Measurements from ENCODE around the gene TEAD4. TPM values are rescaled to one million over a fixed set of nuclear protein-coding genes. Genes with fewer than 3 reads are reported as not detected.

The TEAD4 gene
- total RNA-seq, 1 experiment from 2014 or later = 43.2 TPM

GRCh38 chr12:3018284-3019004 lies 59.2 kb downstream of the TEAD4 start:
- ATAC-seq (no peak), DNase-seq (ENCODE audit: low read depth, low spot score) (no peak)
- ChIA-PET RAD21 (ENCODE audit: low non-redundant PET in 1 of 2, low total read pairs in 2 of 2, uncharacterized antibody in 2 of 2, unreplicated experiment in 2 of 2) (no interaction called here), CTCF (no interaction called here), POLR2A (no interaction called here)
- Histone ChIP-seq H4K20me1 (ENCODE audit: insufficient read depth) (no peaks in the 10 kb centered on the region), H3K4me3 (replicated peaks in 1 of 2; ENCODE audit: low read depth in 1 of 2, low read length in 2 of 2) (no peak overlapping the region), H3K9me2 (ENCODE audit: insufficient read depth) (no peaks in the 10 kb centered on the region), H2AFZ (ENCODE audit: low read depth, low read length, poor library complexity, severe bottlenecking) (no peak overlapping the region), H3K36me3 (ENCODE audit: control insufficient read depth in 1 of 2, insufficient read depth in 2 of 2, low read length in 2 of 2) (peaks cover 0 to 11% of the 10 kb centered on the region in 2 experiments; a peak in 1 of 4 replicates), H3K4me1 (ENCODE audit: control insufficient read depth in 1 of 2, insufficient read depth in 2 of 2, low read length in 2 of 2) (no peaks in the 10 kb centered on the region), H3K4me2 (ENCODE audit: low read length) (no peak overlapping the region), H3K9me3 (ENCODE audit: control insufficient read depth in 1 of 2, insufficient read depth in 1 of 2, low read depth in 1 of 2, low read length in 2 of 2) (no peaks in the 10 kb centered on the region), H3K79me2 (ENCODE audit: insufficient read depth, low read length) (no peaks in the 10 kb centered on the region), H3K9ac (ENCODE audit: low read length) (no peak overlapping the region), H3K27ac (ENCODE audit: low read depth, low read length) (no peak overlapping the region), H3K27me3 (ENCODE audit: insufficient read depth, low read length) (no peaks in the 10 kb centered on the region)
- intact Hi-C loops (cut with micrococcal nuclease) = no loop called here
- no TSS peak for BruUV-seq (replicated peaks)
- TF ChIP-seq EZH2phosphoT487 (IDR thresholded peaks at IDR 0.05; ENCODE audit: borderline replicate concordance) (no peak), RAD21 (IDR thresholded peaks at IDR 0.05; ENCODE audit: low read depth) (no peak), FOSL1 (IDR thresholded peaks at IDR 0.05; ENCODE audit: low read depth) (no peak), ELF1 (IDR thresholded peaks at IDR 0.05; ENCODE audit: borderline replicate concordance, low read depth) (no peak), YY1 (IDR thresholded peaks at IDR 0.05; ENCODE audit: extremely low read depth, insufficient replicate concordance, low read depth, low read length) (no peak), SP1 (IDR thresholded peaks at IDR 0.05; ENCODE audit: low read depth) (no peak), TCF7L2 (IDR thresholded peaks at IDR 0.05; ENCODE audit: borderline replicate concordance, extremely low read depth, insufficient read depth, insufficient read length) (no peak), CEBPB (IDR thresholded peaks at IDR 0.05; ENCODE audit: low read depth) (no peak), EZH2 (IDR thresholded peaks at IDR 0.05) (no peak), POLR2AphosphoS5 (IDR thresholded peaks at IDR 0.05; ENCODE audit: low read depth, low read length) (no peak), MAX (IDR thresholded peaks at IDR 0.05) (no peak), CBX3 (IDR thresholded peaks at IDR 0.05; ENCODE audit: low read depth) (no peak), SIN3A (IDR thresholded peaks at IDR 0.05; ENCODE audit: low read depth) (no peak), ZNF274 (IDR thresholded peaks at IDR 0.05; ENCODE audit: low read depth, low read length) (no peak), EGR1 (IDR thresholded peaks at IDR 0.05; ENCODE audit: low read depth) (no peak), REST (IDR thresholded peaks at IDR 0.05; ENCODE audit: low read depth) (no peak), ZFX (IDR thresholded peaks at IDR 0.05) (no peak), CTCF (IDR thresholded peaks at IDR 0.05 in 2 of 3, conservative IDR thresholded peaks at IDR 0.05 in 1 of 3; ENCODE audit: borderline replicate concordance in 1 of 3, insufficient read depth in 1 of 3, low read depth in 2 of 3, low read length in 2 of 3) (no peak), ATF3 (IDR thresholded peaks at IDR 0.05) (no peak), JUND (IDR thresholded peaks at IDR 0.05) (no peak)
